Brain microvascular endothelial cell (primary cell): ENCODE data around the gene RC3H1.
"Not testable (repeated sequence)": the region's sequence is repeated elsewhere in the genome, so short reads cannot be mapped to it uniquely, and the experiment has no call there.

ENCODE experiments used
- DNase-seq: peaks from one replicate; pipeline ENCODE4 v3.0.0-alpha.2; 2020
- H3K27ac ChIP-seq: fragments of 250-450 bp; sonication (Bioruptor Pico); 2 replicates; pipeline ENCODE4 v1.5.1; 2020; ENCODE audit warnings: mild to moderate bottlenecking, moderate library complexity
- H3K27me3 ChIP-seq: fragments of 250-450 bp; sonication (Bioruptor Pico); replicated peaks from 2 replicates; pipeline ENCODE4 v1.5.1; 2020; ENCODE audit warnings: mild to moderate bottlenecking
- H3K36me3 ChIP-seq: fragments of 250-450 bp; sonication (Bioruptor Pico); replicated peaks from 2 replicates; pipeline ENCODE4 v1.5.1; 2020; ENCODE audit warnings: mild to moderate bottlenecking
- H3K4me3 ChIP-seq: 2 replicates; pipeline ENCODE4 v1.5.1; 2011; ENCODE audit warnings: low read depth, mild to moderate bottlenecking, control low read depth, low read length, moderate library complexity
- in situ Hi-C: cut with HindIII; loops from 2 replicates; pipeline ENCODE4 v1.10.0; 2017; ENCODE audit warnings: low sequenced_read_pairs, low pct_ligation_motif_present
- TF ChIP-seq, protein P1 (sequence below): IDR thresholded peaks from 2 replicates; pipeline ENCODE4 v1.5.1; 2011; ENCODE audit warnings: low read depth, mild to moderate bottlenecking, moderate library complexity, low read length, control low read depth, inconsistent platforms; ENCODE audit errors: missing control alignments

RC3H1 gene

DNA sequence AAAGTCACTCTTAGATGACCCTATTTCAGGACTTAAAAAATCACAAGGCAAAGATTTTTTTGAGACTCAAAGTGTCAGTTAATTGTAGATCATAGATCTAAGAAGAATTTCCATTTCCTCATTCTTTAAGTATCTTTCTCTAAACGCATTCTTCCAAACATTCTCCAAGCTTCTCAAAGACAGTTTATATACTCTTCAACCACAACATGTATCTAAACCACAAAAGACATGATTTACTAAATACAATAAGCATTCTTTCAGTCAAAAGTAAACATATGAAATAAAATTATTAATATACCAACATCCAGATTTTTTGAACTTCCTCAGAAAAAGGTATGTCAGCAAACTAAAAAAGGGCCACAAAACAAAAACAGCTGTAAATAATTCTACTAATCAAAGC, 24.4 kb downstream of the RC3H1 start:
- Histone ChIP-seq H3K4me3 (no peak overlapping the region), H3K27ac (no peak overlapping the region), H3K27me3 (no peaks in the 10 kb centered on the region), H3K36me3 (no peaks in the 10 kb centered on the region)
- DNase-seq, result no peak
- TF ChIP-seq, protein P1, sequence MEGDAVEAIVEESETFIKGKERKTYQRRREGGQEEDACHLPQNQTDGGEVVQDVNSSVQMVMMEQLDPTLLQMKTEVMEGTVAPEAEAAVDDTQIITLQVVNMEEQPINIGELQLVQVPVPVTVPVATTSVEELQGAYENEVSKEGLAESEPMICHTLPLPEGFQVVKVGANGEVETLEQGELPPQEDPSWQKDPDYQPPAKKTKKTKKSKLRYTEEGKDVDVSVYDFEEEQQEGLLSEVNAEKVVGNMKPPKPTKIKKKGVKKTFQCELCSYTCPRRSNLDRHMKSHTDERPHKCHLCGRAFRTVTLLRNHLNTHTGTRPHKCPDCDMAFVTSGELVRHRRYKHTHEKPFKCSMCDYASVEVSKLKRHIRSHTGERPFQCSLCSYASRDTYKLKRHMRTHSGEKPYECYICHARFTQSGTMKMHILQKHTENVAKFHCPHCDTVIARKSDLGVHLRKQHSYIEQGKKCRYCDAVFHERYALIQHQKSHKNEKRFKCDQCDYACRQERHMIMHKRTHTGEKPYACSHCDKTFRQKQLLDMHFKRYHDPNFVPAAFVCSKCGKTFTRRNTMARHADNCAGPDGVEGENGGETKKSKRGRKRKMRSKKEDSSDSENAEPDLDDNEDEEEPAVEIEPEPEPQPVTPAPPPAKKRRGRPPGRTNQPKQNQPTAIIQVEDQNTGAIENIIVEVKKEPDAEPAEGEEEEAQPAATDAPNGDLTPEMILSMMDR, result no peak
- in situ Hi-C loops, result no loop called here

DNA sequence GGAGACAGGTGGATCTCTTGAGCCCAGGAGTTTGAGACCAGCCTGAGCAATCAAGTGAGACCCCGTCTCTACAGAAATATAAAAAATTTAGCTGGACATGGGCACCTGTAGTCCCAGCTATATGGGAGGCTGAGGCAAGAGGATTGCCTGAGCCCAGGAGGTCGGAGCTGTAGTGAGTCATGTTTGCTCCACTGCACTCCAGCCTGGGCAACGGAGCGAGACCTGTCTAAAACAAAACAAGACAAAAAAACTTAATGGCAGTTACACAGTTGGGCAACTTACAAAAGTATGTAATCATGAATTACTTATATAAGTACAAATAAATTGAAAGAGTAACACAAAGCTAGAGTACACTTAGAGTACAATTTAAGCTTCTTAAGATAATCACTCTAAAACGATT, 25.2 kb downstream of the RC3H1 start:
- no peak overlapping the region for H3K4me3 ChIP-seq
- TF ChIP-seq, protein P1, result no peak
- H3K27ac ChIP-seq, result no peak overlapping the region
- in situ Hi-C loops, result no loop called here
- H3K27me3 ChIP-seq, result no peaks in the 10 kb centered on the region
- no peak for DNase-seq
- H3K36me3 ChIP-seq, result peaks cover 5% of the 10 kb centered on the region

DNA sequence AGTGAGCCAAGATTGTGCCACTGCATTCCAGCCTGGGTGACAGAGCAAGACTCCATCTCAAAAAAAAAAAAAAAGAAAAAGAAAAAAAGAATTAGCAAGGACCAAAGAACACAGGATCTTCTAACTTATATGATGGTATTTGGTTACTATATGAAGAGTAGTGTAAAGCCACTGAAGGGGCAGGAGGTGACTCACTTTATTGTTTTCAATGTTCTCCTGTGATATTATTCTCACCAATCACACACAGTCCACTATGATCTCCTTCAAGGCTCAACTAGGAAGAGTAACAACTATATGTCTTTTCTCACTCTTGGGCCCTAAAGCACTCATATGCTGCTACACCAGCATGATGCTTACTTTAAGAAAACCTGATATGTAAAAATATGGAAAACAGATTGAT, 26.7 kb downstream of the RC3H1 start:
- TF ChIP-seq, protein P1, result no peak
- Histone ChIP-seq H3K4me3 (no peak overlapping the region), H3K27me3 (no peaks in the 10 kb centered on the region), H3K27ac (no peak overlapping the region), H3K36me3 (peaks cover 16% of the 10 kb centered on the region)
- in situ Hi-C loops, result no loop called here
- DNase-seq, result no peak

DNA sequence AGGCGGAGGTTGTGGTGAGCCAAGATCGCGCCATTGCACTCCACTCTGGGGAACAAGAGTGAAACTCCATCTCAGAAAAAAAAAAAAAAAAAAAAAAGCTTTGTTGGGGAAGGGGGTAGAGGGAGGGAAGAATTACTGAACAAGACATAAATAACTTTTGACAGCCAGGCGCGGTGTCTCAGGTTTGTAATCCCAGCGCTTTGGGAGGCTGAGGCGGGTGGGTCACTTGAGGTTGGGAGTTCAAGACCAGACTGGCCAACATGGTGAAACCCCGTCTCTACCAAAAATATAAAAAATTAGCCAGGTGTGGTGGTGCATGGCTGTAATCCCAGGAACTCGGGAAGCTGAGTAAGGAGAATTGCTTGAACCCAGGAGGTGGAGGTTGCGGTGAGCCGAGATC, 28.2 kb downstream of the RC3H1 start:
- DNase-seq, H3K4me3 ChIP-seq, H3K27ac ChIP-seq, H3K27me3 ChIP-seq, in situ Hi-C loops: not testable (repeated sequence)
- H3K36me3 ChIP-seq, result peaks cover 16% of the 10 kb centered on the region

DNA sequence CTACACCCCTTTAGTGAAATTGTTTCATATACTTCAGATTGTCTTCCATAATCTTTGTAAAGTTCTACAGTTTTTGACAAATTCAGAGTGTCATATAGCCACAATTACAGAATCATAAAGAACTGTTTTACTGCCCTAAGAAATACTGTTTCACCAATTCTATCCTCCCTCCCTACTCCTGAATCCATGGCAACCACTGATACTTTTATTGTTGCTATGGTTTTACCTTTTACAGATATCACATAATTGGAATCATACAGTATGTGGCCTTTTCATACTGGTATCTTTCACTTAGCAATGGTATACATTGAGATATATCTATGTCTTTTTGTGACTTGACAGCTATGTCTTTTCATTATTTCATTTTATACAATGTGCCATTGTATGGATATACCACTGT, 34.1 kb downstream of the RC3H1 start:
- Histone ChIP-seq H3K27me3 (no peaks in the 10 kb centered on the region), H3K36me3 (peaks cover 32% of the 10 kb centered on the region), H3K4me3 (no peak overlapping the region), H3K27ac (no peak overlapping the region)
- DNase-seq, result no peak
- in situ Hi-C loops, result no loop called here
- TF ChIP-seq, protein P1, result no peak

DNA sequence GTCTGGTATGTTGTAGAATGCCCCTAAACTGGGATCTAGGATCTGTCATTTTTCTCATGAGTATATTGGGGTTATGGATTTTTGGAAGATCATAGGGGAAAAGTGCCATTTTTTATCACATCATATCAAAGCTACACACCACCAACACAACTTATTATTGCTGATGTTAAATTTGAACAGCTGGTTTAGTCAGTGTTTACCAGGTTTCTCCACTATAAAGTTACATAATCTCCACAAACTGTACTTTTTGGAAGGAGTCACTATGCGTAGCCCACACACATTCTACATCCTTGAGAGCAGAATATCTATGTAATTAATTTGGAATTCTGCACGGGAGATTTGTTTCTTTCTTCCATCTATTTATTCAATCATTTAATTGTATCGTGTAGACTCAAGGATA, 35.2 kb downstream of the RC3H1 start:
- H3K27ac ChIP-seq, result no peak overlapping the region
- in situ Hi-C loops, result no loop called here
- H3K36me3 ChIP-seq, result peaks cover 29% of the 10 kb centered on the region
- no peaks in the 10 kb centered on the region for H3K27me3 ChIP-seq
- TF ChIP-seq, protein P1, result no peak
- H3K4me3 ChIP-seq, result no peak overlapping the region
- no peak for DNase-seq
